H9 (cell line): Measurements from ENCODE around the gene MEA1. TPM values are rescaled to one million over a fixed set of nuclear protein-coding genes. Genes with fewer than 3 reads are reported as not detected.

ENCODE experiments used
- DNase-seq: peaks from one replicate; pipeline ENCODE4 v3.0.0-alpha.2; 2017
- H2AFZ ChIP-seq: one replicate; pipeline ENCODE4 v1.6.1; 2013; ENCODE audit warnings: mild to moderate bottlenecking, low read length, control low read depth, moderate library complexity
- H2AK5ac ChIP-seq: 2 replicates; pipeline ENCODE4 v1.6.1; 2013; ENCODE audit warnings: low read length, control low read depth, mixed read lengths; ENCODE audit not compliant: insufficient read length
- H2BK120ac ChIP-seq: one replicate; pipeline ENCODE4 v1.6.1; 2013; ENCODE audit warnings: low read depth, mild to moderate bottlenecking, low read length, control low read depth, inconsistent platforms; ENCODE audit not compliant: poor library complexity, severe bottlenecking
- H2BK12ac ChIP-seq: 2 replicates; pipeline ENCODE4 v1.6.1; 2013; ENCODE audit warnings: low read length, control low read depth, mixed read lengths, low read depth; ENCODE audit not compliant: insufficient read length
- H2BK15ac ChIP-seq: 2 replicates; pipeline ENCODE4 v1.6.1; 2013; ENCODE audit warnings: low read depth, low read length, control low read depth
- H2BK20ac ChIP-seq: one replicate; pipeline ENCODE4 v1.6.1; 2013; ENCODE audit warnings: low read depth, mild to moderate bottlenecking, low read length, control low read depth, inconsistent platforms; ENCODE audit not compliant: poor library complexity, severe bottlenecking
- H2BK5ac ChIP-seq: 2 replicates; pipeline ENCODE4 v1.6.1; 2013; ENCODE audit warnings: low read length, control low read depth, mixed read lengths; ENCODE audit not compliant: insufficient read length
- H3K14ac ChIP-seq: 2 replicates; pipeline ENCODE4 v1.6.1; 2013; ENCODE audit warnings: low read length, control low read depth; ENCODE audit not compliant: insufficient read depth
- H3K18ac ChIP-seq: 2 replicates; pipeline ENCODE4 v1.6.1; 2013; ENCODE audit warnings: low read depth, mild to moderate bottlenecking, mixed read lengths, low read length, control low read depth; ENCODE audit not compliant: insufficient read length
- H3K23ac ChIP-seq: 2 replicates; pipeline ENCODE4 v1.6.1; 2013; ENCODE audit warnings: low read length, control low read depth, mixed read lengths, low read depth; ENCODE audit not compliant: insufficient read length
- H3K23me2 ChIP-seq: 2 replicates; pipeline ENCODE4 v1.6.1; 2013; ENCODE audit warnings: low read depth, mild to moderate bottlenecking, mixed read lengths, low read length, control low read depth; ENCODE audit not compliant: insufficient read length, poor library complexity, severe bottlenecking
- H3K27ac ChIP-seq: 2 replicates; pipeline ENCODE4 v1.5.1; 2013; ENCODE audit warnings: low read length, control low read depth, mixed read lengths, low read depth; ENCODE audit not compliant: insufficient read length
- H3K27me3 ChIP-seq: 2 replicates; pipeline ENCODE4 v1.6.1; 2013; ENCODE audit warnings: low read length, control low read depth, inconsistent platforms; ENCODE audit not compliant: insufficient read depth
- H3K4ac ChIP-seq: 2 replicates; pipeline ENCODE4 v1.6.1; 2013; ENCODE audit warnings: low read depth, mild to moderate bottlenecking, control low read depth, inconsistent platforms, low read length, moderate library complexity
- H3K4me1 ChIP-seq: 2 replicates; pipeline ENCODE4 v1.6.1; 2013; ENCODE audit warnings: low read length, control low read depth, inconsistent platforms; ENCODE audit not compliant: insufficient read depth
- H3K4me2 ChIP-seq: 2 replicates; pipeline ENCODE4 v1.6.1; 2013; ENCODE audit warnings: low read length, control low read depth, mixed read lengths; ENCODE audit not compliant: insufficient read length, insufficient read depth
- H3K56ac ChIP-seq: 2 replicates; pipeline ENCODE4 v1.6.1; 2013; ENCODE audit warnings: low read depth, mild to moderate bottlenecking, mixed read lengths, low read length, control low read depth; ENCODE audit not compliant: insufficient read length
- H3K79me1 ChIP-seq: 2 replicates; pipeline ENCODE4 v1.6.1; 2013; ENCODE audit warnings: low read depth, mild to moderate bottlenecking, moderate library complexity, low read length, control low read depth, inconsistent platforms; ENCODE audit not compliant: insufficient read depth, poor library complexity, severe bottlenecking
- H3K79me2 ChIP-seq: 2 replicates; pipeline ENCODE4 v1.6.1; 2013; ENCODE audit warnings: low read length, control low read depth, inconsistent platforms; ENCODE audit not compliant: insufficient read depth
- H3K9ac ChIP-seq: 2 replicates; pipeline ENCODE4 v1.6.1; 2013; ENCODE audit warnings: low read length, control low read depth, mixed read lengths; ENCODE audit not compliant: insufficient read length; ENCODE audit errors: extremely low read depth
- H3K9me3 ChIP-seq: one replicate; pipeline ENCODE4 v1.6.1; 2013; ENCODE audit warnings: low read depth, low read length, inconsistent platforms; ENCODE audit not compliant: control insufficient read depth
- H3T11ph ChIP-seq: one replicate; pipeline ENCODE4 v1.6.1; 2013; ENCODE audit warnings: mild to moderate bottlenecking, low read length, control low read depth, inconsistent platforms
- H4K20me1 ChIP-seq: one replicate; pipeline ENCODE4 v1.6.1; 2013; ENCODE audit not compliant: control insufficient read depth, insufficient read length, insufficient read depth
- H4K5ac ChIP-seq: 2 replicates; pipeline ENCODE4 v1.6.1; 2013; ENCODE audit warnings: low read depth, mild to moderate bottlenecking, mixed read lengths, low read length, control low read depth; ENCODE audit not compliant: insufficient read length
- H4K8ac ChIP-seq: replicated peaks from 2 replicates; pipeline ENCODE4 v1.6.1; 2013; ENCODE audit warnings: low read length, control low read depth, mixed read lengths, low read depth; ENCODE audit not compliant: insufficient read length
- H4K91ac ChIP-seq: 2 replicates; pipeline ENCODE4 v1.6.1; 2013; ENCODE audit warnings: low read depth, mild to moderate bottlenecking, moderate library complexity, mixed read lengths, low read length, control low read depth; ENCODE audit not compliant: insufficient read length
- H3K27ac Mint-ChIP-seq, 3 experiments: 2 replicates in 2 of 3; 3 replicates in 1 of 3; pipeline ENCODE4 v1.8.0; 2020 to 2021; ENCODE audit warnings: mixed read lengths in 3 of 3, mild to moderate bottlenecking in 1 of 3, moderate library complexity in 1 of 3
- H3K27me3 Mint-ChIP-seq: 2 replicates; pipeline ENCODE4 v1.8.0; 2021; ENCODE audit warnings: low read depth, mild to moderate bottlenecking, moderate library complexity, mixed read lengths
- H3K36me3 Mint-ChIP-seq, 3 experiments: 2 replicates in 2 of 3; 3 replicates in 1 of 3; pipeline ENCODE4 v1.8.0; 2020 to 2021; ENCODE audit warnings: low read depth in 3 of 3, mixed read lengths in 3 of 3; ENCODE audit not compliant: insufficient read depth in 1 of 3
- H3K4me1 Mint-ChIP-seq, 2 experiments: 2 replicates each; pipeline ENCODE4 v1.8.0; 2020; ENCODE audit warnings: mixed read lengths in 2 of 2
- H3K4me3 Mint-ChIP-seq, 2 experiments: 2 replicates in 1 of 2; 3 replicates in 1 of 2; pipeline ENCODE4 v1.8.0; 2020 to 2021; ENCODE audit warnings: mild to moderate bottlenecking in 2 of 2, mixed read lengths in 2 of 2, moderate library complexity in 1 of 2
- H3K9me3 Mint-ChIP-seq, 2 experiments: 2 replicates in 1 of 2; 3 replicates in 1 of 2; pipeline ENCODE4 v1.8.0; 2020; ENCODE audit warnings: mild to moderate bottlenecking in 2 of 2, mixed read lengths in 2 of 2, moderate library complexity in 1 of 2
- CTCF ChIP-seq: fragments of 200-600 bp; sonication (generic); conservative IDR thresholded peaks from 3 replicates; pipeline ENCODE4 v1.8.0; 2021; ENCODE audit warnings: antibody characterized with exemption, mild to moderate bottlenecking
- WGBS: extraction: QIAGEN DNeasy Blood & Tissue Kit; methylation state at CpG from one replicate; pipeline ENCODE4 v1.1.7; 2013; ENCODE audit warnings: missing lambda C conversion rate, low lambda C conversion rate, mixed read lengths; ENCODE audit not compliant: insufficient read length; ENCODE audit errors: extremely low coverage; 5-methylcytosine and 5-hydroxymethylcytosine counted together
- total RNA-seq: library from RNA; stranded (reverse); gene quantifications from 2 replicates; pipeline ENCODE4 v1.2.1, GENCODE V29; 2021

The MEA1 gene
- total RNA-seq, 1 experiment from 2014 or later, result 113 TPM

GRCh38 chr6:42974919-42975505 is 38.7 kb downstream of the MEA1 start:
- Histone ChIP-seq H2AFZ (no peak overlapping the region), H3K27ac (no peak overlapping the region), H2BK5ac (no peak overlapping the region), H2BK12ac (no peak overlapping the region), H3T11ph (no peak overlapping the region), H3K23ac (no peak overlapping the region), H3K79me2 (no peaks in the 10 kb centered on the region), H4K20me1 (no peaks in the 10 kb centered on the region), H3K23me2 (peaks cover 11% of the 10 kb centered on the region), H3K79me1 (no peaks in the 10 kb centered on the region), H2AK5ac (no peak overlapping the region), H2BK15ac (no peak overlapping the region), H3K56ac (no peak overlapping the region), H3K27me3 (no peaks in the 10 kb centered on the region), H3K9me3 (no peaks in the 10 kb centered on the region), H3K9ac (no peak overlapping the region), H4K8ac (no peak overlapping the region), H4K5ac (no peak overlapping the region), H4K91ac (no peak overlapping the region), H3K4me1 (no peaks in the 10 kb centered on the region; the same call in 1 of the 2 replicates), H3K14ac (no peak overlapping the region), H2BK20ac (no peak overlapping the region), H3K4me2 (no peak overlapping the region), H2BK120ac (no peak overlapping the region), H3K4ac (no peak overlapping the region), H3K18ac (no peak overlapping the region)
- Mint-ChIP-seq H3K27ac (no peak overlapping the region), H3K4me3 (no peak overlapping the region), H3K27me3 (no peaks in the 10 kb centered on the region), H3K36me3 (peaks cover 4 to 10% (median 7%) of the 10 kb centered on the region in 3 experiments; a peak in 5 of 7 replicates), H3K9me3 (no peaks in the 10 kb centered on the region), H3K4me1 (peaks cover 13 to 17% of the 10 kb centered on the region in 2 experiments)
- no peak for TF ChIP-seq CTCF
- no CpG with 5 or more reads among the region's 5 CpGs for WGBS
- no peak for DNase-seq
